HepG2 (cell line): ENCODE data around the gene THEM5. TPM values are rescaled to one million over a fixed set of nuclear protein-coding genes. Genes with fewer than 3 reads are reported as not detected.

Source experiments
- ATF7 ChIP-seq, 2 experiments: fragments of 450-650 bp in 1 of 2; sonication (generic) in 1 of 2; formaldehyde crosslinking in 1 of 2; IDR thresholded peaks; 2 replicates each; pipeline versions ENCODE4 v1.4.0 to v1.6.1; 2016 to 2020; ENCODE audit warnings: antibody characterized with exemption in 1 of 2, mild to moderate bottlenecking in 1 of 2, missing genetic modification reagents in 1 of 2
- BORCS8-MEF2B ChIP-seq: sonication (generic); formaldehyde crosslinking; IDR thresholded peaks from 2 replicates; pipeline ENCODE4 v1.8.0; 2022; ENCODE audit warnings: mild to moderate bottlenecking, missing genetic modification reagents
- DNMT1 ChIP-seq: sonication (generic); formaldehyde crosslinking; IDR thresholded peaks from 2 replicates; pipeline ENCODE4 v1.5.1; 2020; ENCODE audit warnings: mild to moderate bottlenecking, missing genetic modification reagents
- ELF3 ChIP-seq: IDR thresholded peaks from 2 replicates; pipeline ENCODE4 v1.6.1; 2016; ENCODE audit warnings: missing genetic modification reagents, missing compliant biosample characterization
- FOSL2 ChIP-seq: sonication (generic); formaldehyde crosslinking; IDR thresholded peaks from 2 replicates; pipeline ENCODE4 v1.4.0; 2020; ENCODE audit warnings: missing genetic modification reagents
- GRHL1 ChIP-seq: sonication (generic); formaldehyde crosslinking; conservative IDR thresholded peaks from 2 replicates; pipeline ENCODE4 v1.8.0; 2022; ENCODE audit warnings: missing genetic modification reagents
- HIVEP1 ChIP-seq: sonication (generic); formaldehyde crosslinking; IDR thresholded peaks from 2 replicates; pipeline ENCODE4 v1.4.0; 2020; ENCODE audit warnings: mild to moderate bottlenecking, missing genetic modification reagents
- HOXA5 ChIP-seq: sonication (generic); formaldehyde crosslinking; IDR thresholded peaks from 2 replicates; pipeline ENCODE4 v1.4.0; 2020; ENCODE audit warnings: missing genetic modification reagents
- KDM4B ChIP-seq: sonication (generic); formaldehyde crosslinking; IDR thresholded peaks from 2 replicates; pipeline ENCODE4 v1.4.0; 2020; ENCODE audit warnings: missing genetic modification reagents
- MEIS2 ChIP-seq: sonication (generic); formaldehyde crosslinking; IDR thresholded peaks from 2 replicates; pipeline ENCODE4 v1.9.0; 2021; ENCODE audit warnings: mild to moderate bottlenecking, missing genetic modification reagents
- MTF2 ChIP-seq: sonication (generic); formaldehyde crosslinking; IDR thresholded peaks from 2 replicates; pipeline ENCODE4 v1.5.0; 2020; ENCODE audit warnings: missing genetic modification reagents, borderline replicate concordance
- NCOA5 ChIP-seq: sonication (generic); formaldehyde crosslinking; IDR thresholded peaks from 2 replicates; pipeline ENCODE4 v1.4.0; 2020; ENCODE audit warnings: missing genetic modification reagents
- NR2F1 ChIP-seq, 2 experiments: fragments of 450-650 bp in 1 of 2; formaldehyde crosslinking in 1 of 2; IDR thresholded peaks; 2 replicates each; pipeline versions ENCODE4 v1.5.0 to v1.6.1; 2016 to 2020; ENCODE audit warnings: mild to moderate bottlenecking in 1 of 2, missing compliant biosample characterization in 1 of 2, missing genetic modification reagents in 1 of 2, moderate library complexity in 1 of 2
- SUZ12 ChIP-seq: fragments of 150-350 bp; IDR thresholded peaks from 2 replicates; pipeline ENCODE4 v1.6.1; 2014; ENCODE audit warnings: low read depth, low read length
- TCF12 ChIP-seq, 2 experiments: fragments of 450-650 bp in 1 of 2; sonication (generic) in 1 of 2; formaldehyde crosslinking in 1 of 2; IDR thresholded peaks; 2 replicates each; pipeline versions ENCODE4 v1.6.1 to v1.8.0; 2017 to 2022; ENCODE audit warnings: antibody characterized with exemption in 1 of 2, mild to moderate bottlenecking in 1 of 2, missing genetic modification reagents in 1 of 2, moderate library complexity in 1 of 2
- TFAP4 ChIP-seq: sonication (generic); IDR thresholded peaks from 2 replicates; pipeline ENCODE4 v1.6.1; 2016; ENCODE audit warnings: low read depth, borderline replicate concordance
- ZBTB3 ChIP-seq: sonication (generic); formaldehyde crosslinking; IDR thresholded peaks from 2 replicates; pipeline ENCODE4 v1.4.0; 2020; ENCODE audit warnings: low read depth, mild to moderate bottlenecking, moderate library complexity, missing genetic modification reagents, borderline replicate concordance
- ZFAT ChIP-seq: sonication (generic); formaldehyde crosslinking; conservative IDR thresholded peaks from 2 replicates; pipeline ENCODE4 v1.8.1; 2023; ENCODE audit warnings: missing genetic modification reagents, inconsistent platforms
- ZFP91 ChIP-seq: sonication (generic); formaldehyde crosslinking; IDR thresholded peaks from 2 replicates; pipeline ENCODE4 v1.9.0; 2022; ENCODE audit warnings: missing genetic modification reagents, mild to moderate bottlenecking, borderline replicate concordance
- ZMYM4 ChIP-seq: sonication (generic); formaldehyde crosslinking; IDR thresholded peaks from 2 replicates; pipeline ENCODE4 v1.8.1; 2023; ENCODE audit warnings: mild to moderate bottlenecking, missing genetic modification reagents
- ZNF10 ChIP-seq: sonication (generic); formaldehyde crosslinking; IDR thresholded peaks from 2 replicates; pipeline ENCODE4 v1.4.0; 2020; ENCODE audit warnings: mild to moderate bottlenecking, low read depth, missing genetic modification reagents, borderline replicate concordance
- ZNF710 ChIP-seq: sonication (generic); formaldehyde crosslinking; IDR thresholded peaks from 2 replicates; pipeline ENCODE4 v1.5.0; 2020; ENCODE audit warnings: mild to moderate bottlenecking, missing genetic modification reagents, borderline replicate concordance
- ZSCAN25 ChIP-seq: sonication (generic); formaldehyde crosslinking; IDR thresholded peaks from 2 replicates; pipeline ENCODE4 v1.8.0; 2022; ENCODE audit warnings: mild to moderate bottlenecking, missing genetic modification reagents
- ZSCAN30 ChIP-seq: sonication (generic); formaldehyde crosslinking; IDR thresholded peaks from 2 replicates; pipeline ENCODE4 v1.5.0; 2020; ENCODE audit warnings: mild to moderate bottlenecking, missing genetic modification reagents
- polyA plus RNA-seq, 8 experiments: library from polyadenylated mRNA; depleted of rRNA in 3 of 8; stranded (reverse) in 7 of 8; unstranded in 1 of 8; fragments of >200 nt; fragmentation: Illumina TruSeq in 4 of 8; extraction: Trizol in 4 of 8; gene quantifications; 2 replicates each; pipeline versions ENCODE4 v1.2.1 to v1.2.3, GENCODE V29; 2011 to 2016; ENCODE audit warnings: low read depth in 4 of 8, missing spikeins in 1 of 8, mixed read lengths in 1 of 8; ENCODE audit not compliant: insufficient read depth in 1 of 8
- total RNA-seq, 5 experiments: library from RNA; depleted of rRNA; stranded (reverse); fragments of >200 nt; fragmentation: Illumina TruSeq; extraction: Trizol; gene quantifications; 2 replicates each; pipeline ENCODE4 v1.2.3, GENCODE V29; 2016; ENCODE audit warnings: low read depth in 1 of 5

Gene THEM5
- total and polyA plus RNA-seq, 2 of the 13 experiments (the other 11 are each of a cell fraction or from before 2014, with no cell fraction given) = not detected

- TF ChIP-seq MTF2 (CRISPR knock-in tag) (no peak), FOSL2 (CRISPR knock-in tag) (peak; percentile 48), NR2F1 (CRISPR knock-in tag; IDR thresholded peaks at IDR 0.05) (0 out of 4 replicates have a peak, but pooled peaks of 1 of the 2 experiments have one; percentile 25), BORCS8-MEF2B (CRISPR knock-in tag) (peak; percentile 27; the same call in 1 of the 2 replicates), ATF7 (IDR thresholded peaks at IDR 0.05) (no peak), ATF7 (CRISPR knock-in tag; IDR thresholded peaks at IDR 0.05) (no peak), KDM4B (peak; percentile 74; the same call in 1 of the 2 replicates), ZFP91 (CRISPR knock-in tag) (peak; percentile 37; the same call in 1 of the 2 replicates), DNMT1 (CRISPR knock-in tag) (no peak), ZNF10 (CRISPR knock-in tag) (no peak), ZMYM4 (CRISPR knock-in tag) (peak; percentile 60; the same call in 1 of the 2 replicates), SUZ12 (no peak), TFAP4 (peak; percentile 95), ZSCAN30 (CRISPR knock-in tag) (no peak), TCF12 (IDR thresholded peaks at IDR 0.05) (no peak), TCF12 (CRISPR knock-in tag; IDR thresholded peaks at IDR 0.05) (no peak), ZNF710 (CRISPR knock-in tag) (no peak), GRHL1 (CRISPR knock-in tag) (no peak), ZSCAN25 (CRISPR knock-in tag) (no peak), HIVEP1 (CRISPR knock-in tag) (no peak), HOXA5 (CRISPR knock-in tag) (no peak), ELF3 (CRISPR knock-in tag) (peak; percentile 42; the same call in 1 of the 2 replicates), NCOA5 (CRISPR knock-in tag) (no peak), ZBTB3 (CRISPR knock-in tag) (no peak), MEIS2 (CRISPR knock-in tag) (no peak), ZFAT (no peak)
Observed at GRCh38 chr1:151832318-151832980, 21.1 kb downstream of the THEM5 start (continued).
